ENCODE results near the gene ADAMTS1. TPM values are rescaled to one million over a fixed set of nuclear protein-coding genes. Genes with fewer than 3 reads are reported as not detected.

The ADAMTS1 gene
- total RNA-seq, 1 donor from 2014 or later = 6.7 TPM

DNA sequence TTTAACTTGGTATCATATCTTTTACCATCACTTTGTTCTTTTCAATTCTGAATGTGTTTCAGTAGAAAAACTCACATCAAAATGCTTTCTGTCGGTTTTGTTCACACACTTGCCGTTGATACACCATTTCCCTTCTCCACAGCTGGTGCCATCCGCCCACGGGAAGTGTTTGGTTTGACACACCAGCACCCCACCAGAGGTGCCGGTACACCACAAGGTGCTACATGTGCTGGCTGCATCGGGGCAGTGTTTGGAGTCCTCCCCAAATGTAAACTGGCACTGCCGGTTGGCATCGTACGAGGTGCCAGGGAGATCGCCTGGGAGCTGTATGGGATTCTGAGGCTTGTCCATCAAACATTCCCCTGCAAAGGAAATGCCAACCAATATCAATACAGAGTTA is 5.0 kb downstream of the ADAMTS1 start:
- Histone ChIP-seq H3K4me3 (no peak overlapping the region), H3K79me2 (ENCODE audit: low read depth) (peaks cover 7% of the 10 kb centered on the region), H2AFZ (replicated peaks) (no peak overlapping the region), H3K9me3 (ENCODE audit: low read depth) (no peaks in the 10 kb centered on the region), H3K36me3 (peaks cover 6% of the 10 kb centered on the region), H3F3A (ENCODE audit: low read depth) (peaks cover 18% of the 10 kb centered on the region), H4K20me1 (ENCODE audit: low read depth) (no peaks in the 10 kb centered on the region), H3K4me1 (peaks cover 7% of the 10 kb centered on the region), H3K4me2 (no peak overlapping the region), H3K27me3 (peaks cover 6% of the 10 kb centered on the region), H3K27ac (no peak overlapping the region), H3K9ac (no peak overlapping the region)
- H3K27me3 Mint-ChIP-seq (ENCODE audit: insufficient read depth, low read depth) = peaks cover 6% of the 10 kb centered on the region
- peaks cover 43% of the 10 kb centered on the region for H3K36me3 Mint-ChIP-seq
- DNase-seq (ENCODE audit: low spot score) = no peak
- TF ChIP-seq, protein P1, sequence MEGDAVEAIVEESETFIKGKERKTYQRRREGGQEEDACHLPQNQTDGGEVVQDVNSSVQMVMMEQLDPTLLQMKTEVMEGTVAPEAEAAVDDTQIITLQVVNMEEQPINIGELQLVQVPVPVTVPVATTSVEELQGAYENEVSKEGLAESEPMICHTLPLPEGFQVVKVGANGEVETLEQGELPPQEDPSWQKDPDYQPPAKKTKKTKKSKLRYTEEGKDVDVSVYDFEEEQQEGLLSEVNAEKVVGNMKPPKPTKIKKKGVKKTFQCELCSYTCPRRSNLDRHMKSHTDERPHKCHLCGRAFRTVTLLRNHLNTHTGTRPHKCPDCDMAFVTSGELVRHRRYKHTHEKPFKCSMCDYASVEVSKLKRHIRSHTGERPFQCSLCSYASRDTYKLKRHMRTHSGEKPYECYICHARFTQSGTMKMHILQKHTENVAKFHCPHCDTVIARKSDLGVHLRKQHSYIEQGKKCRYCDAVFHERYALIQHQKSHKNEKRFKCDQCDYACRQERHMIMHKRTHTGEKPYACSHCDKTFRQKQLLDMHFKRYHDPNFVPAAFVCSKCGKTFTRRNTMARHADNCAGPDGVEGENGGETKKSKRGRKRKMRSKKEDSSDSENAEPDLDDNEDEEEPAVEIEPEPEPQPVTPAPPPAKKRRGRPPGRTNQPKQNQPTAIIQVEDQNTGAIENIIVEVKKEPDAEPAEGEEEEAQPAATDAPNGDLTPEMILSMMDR (IDR thresholded peaks at IDR 0.05) = no peak
- TF ChIP-seq EZH2phosphoT487 (IDR thresholded peaks at IDR 0.05) = no peak
- no peak for TF ChIP-seq EZH2 (IDR thresholded peaks at IDR 0.05)
- H3K9me3 Mint-ChIP-seq = no peaks in the 10 kb centered on the region
- no peak overlapping the region for H3K27ac Mint-ChIP-seq
- H3K4me1 Mint-ChIP-seq = peaks cover 15% of the 10 kb centered on the region
- no peak overlapping the region for H3K4me3 Mint-ChIP-seq

DNA sequence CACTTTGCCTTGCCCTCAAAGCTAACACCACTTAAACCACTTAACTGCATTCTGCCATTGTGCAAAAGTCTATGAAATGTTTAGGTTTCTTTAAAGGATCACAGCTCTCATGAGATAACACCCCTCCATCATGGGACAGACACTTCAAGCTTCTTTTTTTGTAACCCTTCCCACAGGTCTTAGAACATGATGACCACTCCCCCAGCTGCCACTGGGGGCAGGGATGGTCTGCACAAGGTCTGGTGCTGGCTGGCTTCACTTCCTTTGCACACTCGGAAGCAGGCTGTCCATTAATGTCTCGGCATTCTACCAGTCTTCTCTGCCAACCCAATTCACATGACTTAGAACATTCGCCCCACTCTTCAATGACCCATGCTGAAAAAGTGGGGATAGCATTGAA is 7.7 kb downstream of the ADAMTS1 start:
- no peaks in the 10 kb centered on the region for H3K79me2 ChIP-seq (ENCODE audit: low read depth)
- H3K36me3 ChIP-seq = peaks cover 6% of the 10 kb centered on the region
- H3K4me2 ChIP-seq = no peak overlapping the region
- Mint-ChIP-seq H3K4me3 (no peak overlapping the region), H3K9me3 (no peaks in the 10 kb centered on the region), H3K36me3 (peaks cover 41% of the 10 kb centered on the region), H3K27ac (no peak overlapping the region), H3K4me1 (peaks cover 8% of the 10 kb centered on the region), H3K27me3 (ENCODE audit: insufficient read depth, low read depth) (peaks cover 3% of the 10 kb centered on the region)
- H4K20me1 ChIP-seq (ENCODE audit: low read depth) = no peaks in the 10 kb centered on the region
- H3K27me3 ChIP-seq = no peaks in the 10 kb centered on the region
- no peak overlapping the region for H3K9ac ChIP-seq
- no peak overlapping the region for H2AFZ ChIP-seq (replicated peaks)
- no peak overlapping the region for H3K27ac ChIP-seq
- H3K9me3 ChIP-seq (ENCODE audit: low read depth) = no peaks in the 10 kb centered on the region
- peaks cover under 1% of the 10 kb centered on the region for H3K4me1 ChIP-seq
- H3F3A ChIP-seq (ENCODE audit: low read depth) = peaks cover 2% of the 10 kb centered on the region
- DNase-seq (ENCODE audit: low spot score) = no peak
- TF ChIP-seq, protein P1 (IDR thresholded peaks at IDR 0.05) = peak; percentile 24
- TF ChIP-seq EZH2 (IDR thresholded peaks at IDR 0.05) = no peak
- H3K4me3 ChIP-seq = no peak overlapping the region

DNA sequence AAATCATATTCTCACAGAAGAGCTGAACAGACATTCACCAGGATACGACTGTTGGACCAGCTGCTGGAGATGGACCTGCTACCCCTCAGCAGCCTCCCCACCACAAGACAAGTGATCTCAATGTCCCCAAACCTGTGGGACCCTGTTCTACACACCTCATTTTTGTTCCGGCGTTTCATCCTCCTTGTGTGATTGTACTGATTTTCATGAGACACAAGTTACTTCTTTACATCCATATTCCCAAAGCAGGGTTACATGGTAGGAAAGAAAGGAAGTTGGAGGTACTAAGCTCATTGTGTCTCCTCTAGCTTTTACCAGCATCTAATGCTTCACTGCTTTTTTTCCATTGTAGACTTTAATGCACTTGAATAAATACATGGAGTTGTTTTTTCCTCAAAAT is 8.7 kb downstream of the ADAMTS1 start:
- no peaks in the 10 kb centered on the region for H3K27me3 ChIP-seq
- no peak for DNase-seq (ENCODE audit: low spot score)
- H3K4me1 Mint-ChIP-seq = no peaks in the 10 kb centered on the region
- TF ChIP-seq EZH2 (IDR thresholded peaks at IDR 0.05) = no peak
- H3K4me1 ChIP-seq = no peaks in the 10 kb centered on the region
- no peaks in the 10 kb centered on the region for H3F3A ChIP-seq (ENCODE audit: low read depth)
- H3K4me3 Mint-ChIP-seq = no peak overlapping the region
- no peaks in the 10 kb centered on the region for H3K9me3 ChIP-seq (ENCODE audit: low read depth)
- no peak overlapping the region for H3K4me2 ChIP-seq
- no peaks in the 10 kb centered on the region for H3K79me2 ChIP-seq (ENCODE audit: low read depth)
- H3K27ac Mint-ChIP-seq = no peak overlapping the region
- H3K9ac ChIP-seq = no peak overlapping the region
- no peaks in the 10 kb centered on the region for H4K20me1 ChIP-seq (ENCODE audit: low read depth)
- no peaks in the 10 kb centered on the region for H3K9me3 Mint-ChIP-seq
- peaks cover 2% of the 10 kb centered on the region for H3K36me3 ChIP-seq
- H2AFZ ChIP-seq (replicated peaks) = no peak overlapping the region
- peaks cover 3% of the 10 kb centered on the region for H3K27me3 Mint-ChIP-seq (ENCODE audit: insufficient read depth, low read depth)
- no peak overlapping the region for H3K4me3 ChIP-seq
- H3K36me3 Mint-ChIP-seq = peaks cover 34% of the 10 kb centered on the region
- no peak overlapping the region for H3K27ac ChIP-seq

DNA sequence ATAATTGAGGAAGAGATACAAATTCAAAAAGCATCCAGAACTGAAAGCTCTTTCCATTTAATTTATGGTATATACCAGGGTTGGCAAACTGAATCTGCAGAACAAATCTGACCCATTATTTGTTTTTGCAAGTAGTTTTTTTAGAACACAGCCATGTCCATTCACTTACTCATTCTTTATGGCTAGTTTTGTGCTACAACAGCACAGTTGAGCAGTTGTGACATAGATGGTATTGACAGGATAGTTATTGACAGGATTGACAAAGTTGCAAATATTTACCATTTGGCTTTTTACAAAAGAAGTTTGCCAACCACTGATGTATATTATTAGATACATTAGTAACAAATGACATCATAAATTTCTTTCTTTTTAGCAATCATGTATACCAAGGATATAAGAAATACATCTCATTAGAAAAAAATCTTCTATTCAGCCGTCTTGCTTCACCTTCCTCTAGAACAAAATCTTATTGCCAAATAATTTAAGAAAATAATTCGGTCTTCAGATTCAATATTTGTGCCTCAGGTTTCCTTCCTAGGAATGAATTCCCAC is 9.4 kb downstream of the ADAMTS1 start:
- Histone ChIP-seq H3K4me2 (no peak overlapping the region), H3K4me1 (no peaks in the 10 kb centered on the region), H3K27me3 (no peaks in the 10 kb centered on the region), H3K27ac (no peak overlapping the region), H3K36me3 (no peaks in the 10 kb centered on the region), H3K4me3 (no peak overlapping the region), H3F3A (ENCODE audit: low read depth) (no peaks in the 10 kb centered on the region), H3K9me3 (ENCODE audit: low read depth) (no peaks in the 10 kb centered on the region), H4K20me1 (ENCODE audit: low read depth) (no peaks in the 10 kb centered on the region), H3K79me2 (ENCODE audit: low read depth) (no peaks in the 10 kb centered on the region), H2AFZ (replicated peaks) (no peak overlapping the region), H3K9ac (no peak overlapping the region)
- Mint-ChIP-seq H3K36me3 (peaks cover 32% of the 10 kb centered on the region), H3K4me3 (no peak overlapping the region), H3K9me3 (no peaks in the 10 kb centered on the region), H3K27ac (no peak overlapping the region), H3K27me3 (ENCODE audit: insufficient read depth, low read depth) (peaks cover 3% of the 10 kb centered on the region), H3K4me1 (no peaks in the 10 kb centered on the region)
- no peak for TF ChIP-seq EZH2phosphoT487 (IDR thresholded peaks at IDR 0.05)
- TF ChIP-seq EZH2 (IDR thresholded peaks at IDR 0.05) = no peak
- TF ChIP-seq, protein P1 (IDR thresholded peaks at IDR 0.05) = no peak
- no peak for DNase-seq (ENCODE audit: low spot score)

Data from neural progenitor cell (in vitro differentiated cells).